Right lobe of liver (tissue), 6 donors: ENCODE measurements around the gene SETBP1. TPM values are rescaled to one million over a fixed set of nuclear protein-coding genes. Genes with fewer than 3 reads are reported as not detected.

Experiments used
- ATAC-seq, 4 donors: fragments of 200-7000 bp; cut with Tn5 transposase; one replicate each; pipeline ENCODE4 v1.9.1; 2020; ENCODE audit warnings: mild to moderate bottlenecking in 4 of 4, moderate library complexity in 4 of 4
- DNase-seq, 3 donors: peaks; one replicate each; pipeline ENCODE4 v3.0.0-alpha.2; 2020
- H3K27ac ChIP-seq, 3 donors: fragments of 200-600 bp; one replicate each; pipeline ENCODE4 v1.8.0; 2022
- H3K27me3 ChIP-seq, 2 donors: fragments of 200-600 bp; one replicate each; pipeline ENCODE4 v1.8.0; 2022
- H3K36me3 ChIP-seq, 4 donors: fragments of 200-600 bp; sonication (generic) in 1 of 4; one replicate each; pipeline versions ENCODE4 v1.5.1 to v1.8.0; 2017 to 2022; ENCODE audit warnings: control low read depth in 1 of 4
- H3K4me1 ChIP-seq, 4 donors: fragments of 200-600 bp; sonication (generic) in 1 of 4; one replicate each; pipeline versions ENCODE4 v1.5.1 to v1.8.0; 2017 to 2022; ENCODE audit warnings: control low read depth in 1 of 4
- H3K4me3 ChIP-seq, 3 donors: fragments of 200-600 bp; one replicate each; pipeline ENCODE4 v1.8.0; 2022
- H3K9me3 ChIP-seq, 4 donors: fragments of 200-600 bp; sonication (generic) in 1 of 4; one replicate each; pipeline versions ENCODE4 v1.5.1 to v1.8.0; 2017 to 2022; ENCODE audit warnings: control low read depth in 1 of 4
- CTCF ChIP-seq, 4 donors: fragments of 200-600 bp in 3 of 4; fragments of 450-650 bp in 1 of 4; IDR thresholded peaks; one replicate each; pipeline versions ENCODE4 v1.5.1 to v1.8.0; 2016 to 2022; ENCODE audit warnings: antibody characterized with exemption in 4 of 4, mild to moderate bottlenecking in 2 of 4
- POLR2A ChIP-seq: fragments of 450-650 bp; IDR thresholded peaks from one replicate; pipeline ENCODE4 v1.6.1; 2017; ENCODE audit warnings: antibody characterized with exemption, mild to moderate bottlenecking
- WGBS: methylation state at CpG from one replicate; pipeline ENCODE4 v1.1.6; 2018; ENCODE audit warnings: low coverage, low lambda C conversion rate; ENCODE audit not compliant: insufficient coverage; ENCODE audit errors: missing lambda C conversion rate; 5-methylcytosine and 5-hydroxymethylcytosine counted together
- intact Hi-C, 2 donors: fragments of 100-400 bp; cut with DNase I; formaldehyde crosslinking; loops; one replicate each; pipeline versions ENCODE4 v1.11.2 to v1.14.1; 2022
- total RNA-seq, 6 experiments: library from RNA; depleted of rRNA in 2 of 6; stranded (reverse); fragments of >200 nt in 2 of 6; fragmentation: NEBNext Ultra II Directional in 3 of 6; extraction: Animal tissue kit (Norgen Biotek cat#: 25700) in 3 of 6; gene quantifications; one replicate each; pipeline versions ENCODE4 v1.1.0 to v1.2.4, GENCODE V29; 2016 to 2023
- donor health status: DM: no; HTN: yes; CAD: no.
- donor health status: DM: no; HTN: no; CAD: no.
- donor health status: DM: no; HTN: no; CAD: no.
- donor health status: DM: no; HTN: yes; CAD: no.
- donor health status: DM: no; HTN: yes; CAD: no.

The SETBP1 gene
- total RNA-seq, 6 experiments from 2014 or later, result 14.3 to 29.1 (median 16.6) TPM

GRCh38 chr18:44672506-44672905 lies 8.2 kb upstream of the SETBP1 start:
- no peak for TF ChIP-seq CTCF (IDR thresholded peaks at IDR 0.05)
- TF ChIP-seq POLR2A, result no peak
- no peaks in the 10 kb centered on the region for H3K9me3 ChIP-seq
- no peak overlapping the region for H3K27ac ChIP-seq
- H3K36me3 ChIP-seq, result no peaks in the 10 kb centered on the region
- no peak overlapping the region for H3K4me3 ChIP-seq
- no peaks in the 10 kb centered on the region for H3K4me1 ChIP-seq
- 48% methylated on average over 2 of the region's 3 CpGs for WGBS
- no peak for ATAC-seq
- H3K27me3 ChIP-seq, result no peaks in the 10 kb centered on the region
- DNase-seq, result no peak
- intact Hi-C loops, result no loop called here

GRCh38 chr18:44673256-44673880 lies 7.3 kb upstream of the SETBP1 start:
- 66% methylated on average over 3 of the region's 3 CpGs for WGBS
- no peak for DNase-seq
- intact Hi-C loops, result no loop called here

DNA sequence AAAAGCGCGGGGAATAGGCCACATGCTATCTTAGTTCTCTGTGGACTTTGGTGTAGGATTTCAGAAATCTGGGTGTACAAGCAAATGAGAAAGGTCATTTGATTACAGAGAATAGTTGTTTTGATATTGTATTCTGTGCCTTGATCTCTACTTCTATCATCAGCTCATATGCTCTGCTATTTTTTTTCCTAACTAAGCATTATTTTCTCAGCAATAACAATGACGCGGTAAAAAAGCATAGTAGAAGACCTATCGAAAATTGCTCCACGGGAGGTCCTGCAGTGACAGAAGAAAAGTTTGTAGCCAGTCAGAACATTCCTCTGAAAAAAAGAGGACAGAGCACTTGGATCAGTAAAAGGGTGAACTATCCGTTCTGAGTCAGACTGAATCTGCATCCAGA lies 2.8 kb upstream of the SETBP1 start:
- Histone ChIP-seq H3K4me1 (no peaks in the 10 kb centered on the region), H3K27me3 (no peaks in the 10 kb centered on the region), H3K9me3 (no peaks in the 10 kb centered on the region), H3K36me3 (no peaks in the 10 kb centered on the region), H3K27ac (no peak overlapping the region), H3K4me3 (no peak overlapping the region)
- intact Hi-C loops, result no loop called here
- no peak for DNase-seq
- TF ChIP-seq POLR2A (no peak), CTCF (IDR thresholded peaks at IDR 0.05) (no peak)
- WGBS, result 72% methylated on average over 7 of the region's 7 CpGs
- no peak for ATAC-seq

More at GRCh38 chr18:44673256-44673880, 7.3 kb upstream of the SETBP1 start:
- no peaks in the 10 kb centered on the region for H3K4me1 ChIP-seq
- H3K27me3 ChIP-seq, result no peaks in the 10 kb centered on the region
- H3K4me3 ChIP-seq, result no peak overlapping the region
- no peaks in the 10 kb centered on the region for H3K9me3 ChIP-seq
- H3K27ac ChIP-seq, result no peak overlapping the region
- TF ChIP-seq POLR2A (no peak), CTCF (IDR thresholded peaks at IDR 0.05) (no peak)
- H3K36me3 ChIP-seq, result no peaks in the 10 kb centered on the region
- ATAC-seq, result no peak

DNA sequence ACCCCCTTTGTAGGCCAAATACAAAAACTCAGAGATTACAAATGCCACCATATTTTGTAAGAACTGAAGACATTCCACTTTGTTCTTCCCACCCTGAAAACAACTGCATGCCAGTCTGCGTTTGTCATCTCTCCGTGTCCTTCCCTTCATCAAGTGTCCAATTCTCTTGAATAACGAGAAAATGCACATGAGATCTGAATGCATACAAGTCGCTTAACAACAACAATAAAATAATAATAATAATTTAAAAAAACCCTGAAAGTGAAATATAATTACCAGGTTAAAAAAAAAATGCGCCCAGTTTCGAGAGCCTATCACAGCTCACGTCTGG lies 2.0 kb upstream of the SETBP1 start:
- 12% methylated on average over 7 of the region's 7 CpGs for WGBS
- Histone ChIP-seq H3K27ac (peak overlapping the region in 2 of 3 donors; percentile 95 to 98), H3K4me3 (peak overlapping the region in 2 of 3 donors; percentile 64 to 73), H3K4me1 (no peaks in the 10 kb centered on the region), H3K27me3 (no peaks in the 10 kb centered on the region), H3K36me3 (no peaks in the 10 kb centered on the region), H3K9me3 (no peaks in the 10 kb centered on the region)
- TF ChIP-seq POLR2A, result no peak
- TF ChIP-seq CTCF (IDR thresholded peaks at IDR 0.05), result no peak
- DNase-seq (no peak), ATAC-seq (no peak)
- intact Hi-C loops, result no loop called here
